GM12878 (cell line): ENCODE measurements around the gene SARDH. TPM values are rescaled to one million over a fixed set of nuclear protein-coding genes. Genes with fewer than 3 reads are reported as not detected.

Experiments
- ATAC-seq: fragments of 200-7000 bp; cut with Tn5 transposase; 3 replicates; pipeline ENCODE4 v1.9.1; 2020; ENCODE audit warnings: mild to moderate bottlenecking, moderate library complexity
- BruUV-seq: library from RNA; stranded (reverse); fragments of 400-500 nt; replicated peaks from 2 replicates; lab custom pipeline; 2021; lab: Mats Ljungman, UMichigan
- CTCF ChIA-PET: fragments of 300-600 bp; sonication (Branson Sonifier 250); formaldehyde crosslinking; extraction: SDS; loops from one replicate; lab custom pipeline; 2021; ENCODE audit warnings: inconsistent platforms; lab: Yijun Ruan, JAX
- POLR2A ChIA-PET: fragments of 350-600 bp; formaldehyde crosslinking; extraction: SDS; loops from one replicate; lab custom pipeline; 2021; ENCODE audit warnings: inconsistent platforms; lab: Charles Lee
- RAD21 ChIA-PET: fragments of 300-600 bp; sonication (Branson Sonifier 250); formaldehyde crosslinking; loops from one replicate; lab custom pipeline; 2023; ENCODE audit warnings: antibody characterized with exemption; ENCODE audit not compliant: unreplicated experiment; lab: Charles Lee
- SMC1A ChIA-PET: fragments of 300-600 bp; sonication (Branson Sonifier 250); formaldehyde crosslinking; loops from one replicate; lab custom pipeline; 2023; ENCODE audit not compliant: unreplicated experiment, uncharacterized antibody; lab: Charles Lee
- DNase-seq: peaks from one replicate; pipeline ENCODE4 v3.0.0-alpha.2; 2011; ENCODE audit warnings: low read depth, low spot score
- FAIRE-seq: peaks from 3 replicates; lab custom pipeline; 2011; peaks lifted over from hg19 to GRCh38; lab: Jason Lieb, UNC
- H2AFZ ChIP-seq: 2 replicates; pipeline ENCODE4 v1.6.0; 2011; ENCODE audit warnings: low read depth, low read length, control low read depth; ENCODE audit not compliant: control insufficient read depth
- H3K27ac ChIP-seq: 2 replicates; pipeline ENCODE4 v1.5.1; 2011; ENCODE audit warnings: control low read depth; ENCODE audit not compliant: control insufficient read depth, insufficient read depth
- H3K27me3 ChIP-seq, 2 experiments: replicated peaks in 1 of 2; 2 replicates each; pipeline versions ENCODE4 v1.6.0 to v1.6.1; 2011; ENCODE audit warnings: low read length in 1 of 2; ENCODE audit not compliant: control insufficient read depth in 2 of 2, insufficient read depth in 2 of 2
- H3K36me3 ChIP-seq, 2 experiments: 2 replicates each; pipeline ENCODE4 v1.5.1; 2011; ENCODE audit warnings: low read length in 1 of 2; ENCODE audit not compliant: control insufficient read depth in 2 of 2, insufficient read depth in 2 of 2
- H3K4me1 ChIP-seq: 2 replicates; pipeline ENCODE4 v1.6.1; 2011; ENCODE audit warnings: mild to moderate bottlenecking, low read length, moderate library complexity, mixed read lengths; ENCODE audit not compliant: control insufficient read depth, insufficient read depth
- H3K4me2 ChIP-seq: 2 replicates; pipeline ENCODE4 v1.6.0; 2011; ENCODE audit warnings: control low read depth; ENCODE audit not compliant: control insufficient read depth, insufficient read depth
- H3K4me3 ChIP-seq: fragments of 200-600 bp; sonication (generic); 2 replicates; pipeline ENCODE4 v1.5.1; 2016
- H3K79me2 ChIP-seq: 2 replicates; pipeline ENCODE4 v1.6.0; 2011; ENCODE audit warnings: low read length; ENCODE audit not compliant: control insufficient read depth, insufficient read depth
- H3K9ac ChIP-seq: 2 replicates; pipeline ENCODE4 v1.8.0; 2011; ENCODE audit warnings: low read length, control low read depth, mixed read lengths; ENCODE audit not compliant: control insufficient read depth, insufficient read depth
- H3K9me3 ChIP-seq: replicated peaks from 3 replicates; pipeline ENCODE4 v1.5.1; 2011; ENCODE audit warnings: mild to moderate bottlenecking, low read length; ENCODE audit not compliant: control insufficient read depth, insufficient read depth
- H4K20me1 ChIP-seq: 2 replicates; pipeline ENCODE4 v1.6.0; 2011; ENCODE audit not compliant: control insufficient read depth, insufficient read depth
- EED ChIP-seq: sonication (generic); IDR thresholded peaks from 2 replicates; pipeline ENCODE4 v1.6.1; 2016; ENCODE audit warnings: antibody characterized with exemption, low read depth
- RAD51 ChIP-seq: fragments of 450-650 bp; IDR thresholded peaks from 2 replicates; pipeline ENCODE4 v1.6.1; 2016; ENCODE audit warnings: moderate library complexity, mild to moderate bottlenecking, inconsistent platforms
- RBBP5 ChIP-seq: fragments of 200-600 bp; sonication (generic); conservative IDR thresholded peaks from 2 replicates; pipeline ENCODE4 v1.6.1; 2016
- SMC3 ChIP-seq: IDR thresholded peaks from 2 replicates; pipeline ENCODE4 v1.6.1; 2011; ENCODE audit warnings: low read length, improper control_type of control experiment, borderline replicate concordance
- SPI1 ChIP-seq: IDR thresholded peaks from 2 replicates; pipeline ENCODE4 v1.6.1; 2011; ENCODE audit warnings: low read depth, mild to moderate bottlenecking, low read length, moderate library complexity, borderline replicate concordance; ENCODE audit not compliant: insufficient read depth
- TCF7 ChIP-seq: IDR thresholded peaks from 2 replicates; pipeline ENCODE4 v1.6.1; 2014; ENCODE audit warnings: antibody characterized with exemption, borderline replicate concordance
- ZNF622 ChIP-seq: fragments of 450-650 bp; IDR thresholded peaks from 2 replicates; pipeline ENCODE4 v1.6.1; 2017; ENCODE audit warnings: mild to moderate bottlenecking, inconsistent platforms
- WGBS: methylation state at CpG from one replicate; pipeline ENCODE4 v1.1.6; 2016; ENCODE audit warnings: low lambda C conversion rate; ENCODE audit not compliant: insufficient replicate concordance, insufficient coverage; ENCODE audit errors: missing lambda C conversion rate; 5-methylcytosine and 5-hydroxymethylcytosine counted together
- in situ Hi-C: fragments of 300-500 bp; cut with MboI; formaldehyde crosslinking; loops from 9 replicates; pipeline ENCODE4 v1.14.3; 2018; ENCODE audit warnings: mixed read lengths
- intact Hi-C: fragments of 100-400 bp; cut with micrococcal nuclease; formaldehyde crosslinking; loops from one replicate; pipeline ENCODE4 v1.14.2; 2022; ENCODE audit not compliant: unreplicated experiment
- polyA plus RNA-seq, 11 experiments: library from polyadenylated mRNA; depleted of rRNA in 4 of 11; unstranded in 6 of 11; stranded (reverse) in 5 of 11; fragments of >200 nt; fragmentation: Nextera tagmentation in 4 of 11; fragmentation: Illumina TruSeq in 1 of 11; extraction: Ambion mirVana in 4 of 11; extraction: Trizol in 1 of 11; gene quantifications; 1 replicate in 1 of 11; 2 replicates in 10 of 11; pipeline versions ENCODE4 v1.2.1 to v1.2.3, GENCODE V29; 2011 to 2016; ENCODE audit warnings: inconsistent platforms in 2 of 11, missing spikeins in 2 of 11, low read depth in 1 of 11
- total RNA-seq, 4 experiments: library from RNA; depleted of rRNA in 3 of 4; stranded (reverse); fragments of >200 nt in 3 of 4; fragmentation: Illumina TruSeq in 1 of 4; extraction: Trizol in 1 of 4; gene quantifications; 2 replicates each; pipeline versions ENCODE4 v1.2.1 to v1.2.3, GENCODE V29; 2013 to 2021
- TF ChIP-seq, protein P1 (sequence below): fragments of 450-650 bp; conservative IDR thresholded peaks from 2 replicates; pipeline ENCODE4 v1.6.1; 2017; ENCODE audit warnings: mild to moderate bottlenecking, moderate library complexity
- TF ChIP-seq, protein P2 (sequence below): IDR thresholded peaks from 2 replicates; pipeline ENCODE4 v1.6.1; 2012; ENCODE audit warnings: low read length, inconsistent platforms
- TF ChIP-seq, protein P3 (sequence below): IDR thresholded peaks from 2 replicates; pipeline ENCODE4 v1.6.1; 2011; ENCODE audit warnings: low read depth, low read length, improper control_type of control experiment, borderline replicate concordance
- TF ChIP-seq, protein P4 (sequence below): IDR thresholded peaks from 2 replicates; pipeline ENCODE4 v1.6.1; 2012; ENCODE audit warnings: mild to moderate bottlenecking, low read depth, low read length
- TF ChIP-seq, protein P5 (sequence below): fragments of 450-650 bp; IDR thresholded peaks from 2 replicates; pipeline ENCODE4 v1.6.1; 2017; ENCODE audit warnings: antibody characterized with exemption, mild to moderate bottlenecking, moderate library complexity

Gene SARDH
- total and polyA plus RNA-seq, 10 of the 15 experiments (the other 5 are each of a cell fraction or from before 2014, with no cell fraction given): 0.03 to 0.15 (median 0.10) TPM; not detected in 6

DNA sequence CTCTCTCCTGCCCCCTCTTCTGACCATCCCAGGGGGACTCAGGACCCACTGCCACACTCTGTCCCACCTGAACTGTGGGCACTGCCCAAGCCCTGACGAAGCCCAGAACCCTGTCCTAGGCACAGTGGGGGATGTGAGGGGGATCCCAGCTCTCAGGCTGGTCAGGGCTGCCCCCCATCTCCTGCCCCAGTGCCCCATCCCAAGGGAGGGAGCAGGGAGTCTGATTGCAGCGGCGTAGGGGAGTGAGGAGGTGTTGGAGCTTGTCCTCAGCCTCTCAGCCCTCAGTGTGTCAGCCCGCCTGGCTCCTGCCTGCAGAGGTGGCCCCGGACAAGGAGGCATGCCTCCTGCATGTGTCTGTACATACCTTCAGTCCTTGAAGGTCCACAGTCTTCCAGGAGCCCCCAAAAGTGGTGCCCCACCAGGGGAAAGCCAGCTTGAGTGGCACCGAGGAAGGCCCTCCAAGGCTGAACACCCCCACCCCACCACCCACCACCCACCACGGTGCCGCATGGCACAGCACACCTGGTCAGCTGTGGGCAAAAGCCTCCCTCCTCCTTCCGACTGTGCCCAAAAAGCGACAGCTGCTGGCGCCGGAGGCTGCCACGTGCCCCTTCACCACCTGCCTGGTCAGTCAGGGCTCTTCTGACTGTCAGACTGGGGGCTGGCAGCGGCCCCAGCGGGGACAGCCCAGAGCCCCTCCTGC, 930 bp downstream of the SARDH start:
- BruUV-seq: no TSS peak
- no peak for DNase-seq
- Histone ChIP-seq H3K36me3 (no peaks in the 10 kb centered on the region; a peak in 1 of 4 replicates), H3K9me3 (no peaks in the 10 kb centered on the region), H4K20me1 (no peaks in the 10 kb centered on the region), H3K27ac (no peak overlapping the region), H3K4me1 (no peaks in the 10 kb centered on the region), H3K79me2 (no peaks in the 10 kb centered on the region), H3K4me2 (no peak overlapping the region), H2AFZ (no peak overlapping the region), H3K4me3 (no peak overlapping the region), H3K9ac (no peak overlapping the region), H3K27me3 (no peaks in the 10 kb centered on the region; a peak in 1 of 4 replicates)
- ChIA-PET SMC1A (interaction anchor here (1.9 kb wide), 1 partner anchor 257 kb away, joined by 8 read pairs; no protein-coding TSS in a partner anchor), RAD21 (no interaction called here), CTCF (interaction anchor here (1.3 kb wide), 2 partner anchors 9 to 256 kb away, joined by 5 read pairs; no protein-coding TSS in a partner anchor), POLR2A (interaction anchor here (0.5 kb wide), 1 partner anchor 165 kb away, joined by 6 read pairs; no protein-coding TSS in a partner anchor)
- intact Hi-C loops: no loop called here
- 25% methylated on average over 11 of the region's 15 CpGs for WGBS
- no peak for ATAC-seq
- no peak for FAIRE-seq
- in situ Hi-C loops: no loop called here
- TF ChIP-seq EED (no peak), RBBP5 (no peak), RAD51 (no peak), SPI1 (no peak), SMC3 (no peak), TCF7 (no peak), ZNF622 (no peak)
- TF ChIP-seq, protein P1, sequence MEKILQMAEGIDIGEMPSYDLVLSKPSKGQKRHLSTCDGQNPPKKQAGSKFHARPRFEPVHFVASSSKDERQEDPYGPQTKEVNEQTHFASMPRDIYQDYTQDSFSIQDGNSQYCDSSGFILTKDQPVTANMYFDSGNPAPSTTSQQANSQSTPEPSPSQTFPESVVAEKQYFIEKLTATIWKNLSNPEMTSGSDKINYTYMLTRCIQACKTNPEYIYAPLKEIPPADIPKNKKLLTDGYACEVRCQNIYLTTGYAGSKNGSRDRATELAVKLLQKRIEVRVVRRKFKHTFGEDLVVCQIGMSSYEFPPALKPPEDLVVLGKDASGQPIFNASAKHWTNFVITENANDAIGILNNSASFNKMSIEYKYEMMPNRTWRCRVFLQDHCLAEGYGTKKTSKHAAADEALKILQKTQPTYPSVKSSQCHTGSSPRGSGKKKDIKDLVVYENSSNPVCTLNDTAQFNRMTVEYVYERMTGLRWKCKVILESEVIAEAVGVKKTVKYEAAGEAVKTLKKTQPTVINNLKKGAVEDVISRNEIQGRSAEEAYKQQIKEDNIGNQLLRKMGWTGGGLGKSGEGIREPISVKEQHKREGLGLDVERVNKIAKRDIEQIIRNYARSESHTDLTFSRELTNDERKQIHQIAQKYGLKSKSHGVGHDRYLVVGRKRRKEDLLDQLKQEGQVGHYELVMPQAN: no peak
- TF ChIP-seq, protein P2, sequence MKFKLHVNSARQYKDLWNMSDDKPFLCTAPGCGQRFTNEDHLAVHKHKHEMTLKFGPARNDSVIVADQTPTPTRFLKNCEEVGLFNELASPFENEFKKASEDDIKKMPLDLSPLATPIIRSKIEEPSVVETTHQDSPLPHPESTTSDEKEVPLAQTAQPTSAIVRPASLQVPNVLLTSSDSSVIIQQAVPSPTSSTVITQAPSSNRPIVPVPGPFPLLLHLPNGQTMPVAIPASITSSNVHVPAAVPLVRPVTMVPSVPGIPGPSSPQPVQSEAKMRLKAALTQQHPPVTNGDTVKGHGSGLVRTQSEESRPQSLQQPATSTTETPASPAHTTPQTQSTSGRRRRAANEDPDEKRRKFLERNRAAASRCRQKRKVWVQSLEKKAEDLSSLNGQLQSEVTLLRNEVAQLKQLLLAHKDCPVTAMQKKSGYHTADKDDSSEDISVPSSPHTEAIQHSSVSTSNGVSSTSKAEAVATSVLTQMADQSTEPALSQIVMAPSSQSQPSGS: no peak
- TF ChIP-seq, protein P3, sequence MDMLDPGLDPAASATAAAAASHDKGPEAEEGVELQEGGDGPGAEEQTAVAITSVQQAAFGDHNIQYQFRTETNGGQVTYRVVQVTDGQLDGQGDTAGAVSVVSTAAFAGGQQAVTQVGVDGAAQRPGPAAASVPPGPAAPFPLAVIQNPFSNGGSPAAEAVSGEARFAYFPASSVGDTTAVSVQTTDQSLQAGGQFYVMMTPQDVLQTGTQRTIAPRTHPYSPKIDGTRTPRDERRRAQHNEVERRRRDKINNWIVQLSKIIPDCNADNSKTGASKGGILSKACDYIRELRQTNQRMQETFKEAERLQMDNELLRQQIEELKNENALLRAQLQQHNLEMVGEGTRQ: no peak
- TF ChIP-seq, protein P4, sequence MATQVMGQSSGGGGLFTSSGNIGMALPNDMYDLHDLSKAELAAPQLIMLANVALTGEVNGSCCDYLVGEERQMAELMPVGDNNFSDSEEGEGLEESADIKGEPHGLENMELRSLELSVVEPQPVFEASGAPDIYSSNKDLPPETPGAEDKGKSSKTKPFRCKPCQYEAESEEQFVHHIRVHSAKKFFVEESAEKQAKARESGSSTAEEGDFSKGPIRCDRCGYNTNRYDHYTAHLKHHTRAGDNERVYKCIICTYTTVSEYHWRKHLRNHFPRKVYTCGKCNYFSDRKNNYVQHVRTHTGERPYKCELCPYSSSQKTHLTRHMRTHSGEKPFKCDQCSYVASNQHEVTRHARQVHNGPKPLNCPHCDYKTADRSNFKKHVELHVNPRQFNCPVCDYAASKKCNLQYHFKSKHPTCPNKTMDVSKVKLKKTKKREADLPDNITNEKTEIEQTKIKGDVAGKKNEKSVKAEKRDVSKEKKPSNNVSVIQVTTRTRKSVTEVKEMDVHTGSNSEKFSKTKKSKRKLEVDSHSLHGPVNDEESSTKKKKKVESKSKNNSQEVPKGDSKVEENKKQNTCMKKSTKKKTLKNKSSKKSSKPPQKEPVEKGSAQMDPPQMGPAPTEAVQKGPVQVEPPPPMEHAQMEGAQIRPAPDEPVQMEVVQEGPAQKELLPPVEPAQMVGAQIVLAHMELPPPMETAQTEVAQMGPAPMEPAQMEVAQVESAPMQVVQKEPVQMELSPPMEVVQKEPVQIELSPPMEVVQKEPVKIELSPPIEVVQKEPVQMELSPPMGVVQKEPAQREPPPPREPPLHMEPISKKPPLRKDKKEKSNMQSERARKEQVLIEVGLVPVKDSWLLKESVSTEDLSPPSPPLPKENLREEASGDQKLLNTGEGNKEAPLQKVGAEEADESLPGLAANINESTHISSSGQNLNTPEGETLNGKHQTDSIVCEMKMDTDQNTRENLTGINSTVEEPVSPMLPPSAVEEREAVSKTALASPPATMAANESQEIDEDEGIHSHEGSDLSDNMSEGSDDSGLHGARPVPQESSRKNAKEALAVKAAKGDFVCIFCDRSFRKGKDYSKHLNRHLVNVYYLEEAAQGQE: no peak
- TF ChIP-seq, protein P5, sequence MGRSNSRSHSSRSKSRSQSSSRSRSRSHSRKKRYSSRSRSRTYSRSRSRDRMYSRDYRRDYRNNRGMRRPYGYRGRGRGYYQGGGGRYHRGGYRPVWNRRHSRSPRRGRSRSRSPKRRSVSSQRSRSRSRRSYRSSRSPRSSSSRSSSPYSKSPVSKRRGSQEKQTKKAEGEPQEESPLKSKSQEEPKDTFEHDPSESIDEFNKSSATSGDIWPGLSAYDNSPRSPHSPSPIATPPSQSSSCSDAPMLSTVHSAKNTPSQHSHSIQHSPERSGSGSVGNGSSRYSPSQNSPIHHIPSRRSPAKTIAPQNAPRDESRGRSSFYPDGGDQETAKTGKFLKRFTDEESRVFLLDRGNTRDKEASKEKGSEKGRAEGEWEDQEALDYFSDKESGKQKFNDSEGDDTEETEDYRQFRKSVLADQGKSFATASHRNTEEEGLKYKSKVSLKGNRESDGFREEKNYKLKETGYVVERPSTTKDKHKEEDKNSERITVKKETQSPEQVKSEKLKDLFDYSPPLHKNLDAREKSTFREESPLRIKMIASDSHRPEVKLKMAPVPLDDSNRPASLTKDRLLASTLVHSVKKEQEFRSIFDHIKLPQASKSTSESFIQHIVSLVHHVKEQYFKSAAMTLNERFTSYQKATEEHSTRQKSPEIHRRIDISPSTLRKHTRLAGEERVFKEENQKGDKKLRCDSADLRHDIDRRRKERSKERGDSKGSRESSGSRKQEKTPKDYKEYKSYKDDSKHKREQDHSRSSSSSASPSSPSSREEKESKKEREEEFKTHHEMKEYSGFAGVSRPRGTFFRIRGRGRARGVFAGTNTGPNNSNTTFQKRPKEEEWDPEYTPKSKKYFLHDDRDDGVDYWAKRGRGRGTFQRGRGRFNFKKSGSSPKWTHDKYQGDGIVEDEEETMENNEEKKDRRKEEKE: no peak
